ENCODE measurements around the gene RNPS1.

The RNPS1 gene

DNA sequence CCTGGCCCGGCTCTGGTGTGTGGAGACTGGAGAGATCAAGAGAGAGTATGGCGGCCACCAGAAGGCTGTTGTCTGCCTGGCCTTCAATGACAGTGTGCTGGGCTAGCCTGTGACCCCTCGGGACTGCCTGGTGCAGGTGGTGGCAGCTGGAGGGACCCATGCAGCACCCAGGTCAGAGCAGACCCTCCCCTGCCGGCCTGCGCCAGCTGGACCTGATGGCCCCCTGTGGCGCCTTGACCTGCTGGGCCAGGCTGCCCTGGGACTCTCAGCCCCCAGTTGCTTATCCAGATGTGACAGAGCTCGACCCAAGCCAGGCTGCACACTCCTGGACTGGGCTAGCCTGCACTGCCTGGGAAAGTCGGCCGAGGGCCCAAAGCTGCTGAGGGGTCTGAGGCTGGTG is 59.2 kb downstream of the RNPS1 start:
- TF ChIP-seq, protein P1, sequence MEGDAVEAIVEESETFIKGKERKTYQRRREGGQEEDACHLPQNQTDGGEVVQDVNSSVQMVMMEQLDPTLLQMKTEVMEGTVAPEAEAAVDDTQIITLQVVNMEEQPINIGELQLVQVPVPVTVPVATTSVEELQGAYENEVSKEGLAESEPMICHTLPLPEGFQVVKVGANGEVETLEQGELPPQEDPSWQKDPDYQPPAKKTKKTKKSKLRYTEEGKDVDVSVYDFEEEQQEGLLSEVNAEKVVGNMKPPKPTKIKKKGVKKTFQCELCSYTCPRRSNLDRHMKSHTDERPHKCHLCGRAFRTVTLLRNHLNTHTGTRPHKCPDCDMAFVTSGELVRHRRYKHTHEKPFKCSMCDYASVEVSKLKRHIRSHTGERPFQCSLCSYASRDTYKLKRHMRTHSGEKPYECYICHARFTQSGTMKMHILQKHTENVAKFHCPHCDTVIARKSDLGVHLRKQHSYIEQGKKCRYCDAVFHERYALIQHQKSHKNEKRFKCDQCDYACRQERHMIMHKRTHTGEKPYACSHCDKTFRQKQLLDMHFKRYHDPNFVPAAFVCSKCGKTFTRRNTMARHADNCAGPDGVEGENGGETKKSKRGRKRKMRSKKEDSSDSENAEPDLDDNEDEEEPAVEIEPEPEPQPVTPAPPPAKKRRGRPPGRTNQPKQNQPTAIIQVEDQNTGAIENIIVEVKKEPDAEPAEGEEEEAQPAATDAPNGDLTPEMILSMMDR (IDR thresholded peaks at IDR 0.05; ENCODE audit: low read depth, low read length): no peak
- no peak overlapping the region for H3K4me3 ChIP-seq (ENCODE audit: low read depth, low read length)

DNA sequence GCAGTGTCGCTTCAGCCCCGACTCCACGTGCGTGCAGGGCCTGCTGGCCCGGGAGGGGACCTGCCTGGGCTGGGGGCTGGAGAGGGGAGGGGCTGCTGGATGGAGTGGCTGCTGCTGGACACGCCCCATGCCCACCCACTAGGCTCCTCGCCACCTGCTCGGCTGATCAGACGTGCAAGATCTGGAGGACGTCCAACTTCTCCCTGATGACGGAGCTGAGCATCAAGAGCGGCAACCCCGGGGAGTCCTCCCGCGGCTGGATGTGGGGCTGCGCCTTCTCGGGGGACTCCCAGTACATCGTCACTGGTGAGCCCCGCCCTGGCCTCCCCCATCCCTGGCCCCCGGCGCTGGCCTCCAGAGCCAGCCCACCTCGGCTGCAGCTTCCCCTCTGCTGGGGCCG is 59.6 kb downstream of the RNPS1 start:
- TF ChIP-seq, protein P1 (IDR thresholded peaks at IDR 0.05; ENCODE audit: low read depth, low read length): no peak
- H3K4me3 ChIP-seq (ENCODE audit: low read depth, low read length): no peak overlapping the region

DNA sequence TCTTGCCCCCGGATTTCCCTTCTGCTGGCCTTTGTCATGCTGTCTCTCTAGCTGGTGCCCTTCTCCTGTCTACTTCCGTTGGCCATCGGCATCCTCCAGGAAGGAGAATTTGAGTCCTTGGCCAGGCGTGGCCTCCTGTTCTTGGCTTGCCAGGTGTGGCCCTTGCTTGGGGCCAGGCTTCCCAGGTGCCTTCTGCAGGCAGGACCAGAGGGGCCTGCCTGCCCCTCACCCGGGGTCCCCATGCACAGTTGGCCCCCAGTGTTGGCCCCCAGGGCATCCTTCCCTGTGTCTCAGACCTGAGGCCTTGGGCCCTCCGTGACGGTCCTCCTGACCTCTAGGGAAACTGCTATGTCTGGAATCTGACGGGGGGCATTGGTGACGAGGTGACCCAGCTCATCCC is 60.1 kb downstream of the RNPS1 start:
- H3K4me3 ChIP-seq (ENCODE audit: low read depth, low read length): no peak overlapping the region
- TF ChIP-seq, protein P1 (IDR thresholded peaks at IDR 0.05; ENCODE audit: low read depth, low read length): no peak

DNA sequence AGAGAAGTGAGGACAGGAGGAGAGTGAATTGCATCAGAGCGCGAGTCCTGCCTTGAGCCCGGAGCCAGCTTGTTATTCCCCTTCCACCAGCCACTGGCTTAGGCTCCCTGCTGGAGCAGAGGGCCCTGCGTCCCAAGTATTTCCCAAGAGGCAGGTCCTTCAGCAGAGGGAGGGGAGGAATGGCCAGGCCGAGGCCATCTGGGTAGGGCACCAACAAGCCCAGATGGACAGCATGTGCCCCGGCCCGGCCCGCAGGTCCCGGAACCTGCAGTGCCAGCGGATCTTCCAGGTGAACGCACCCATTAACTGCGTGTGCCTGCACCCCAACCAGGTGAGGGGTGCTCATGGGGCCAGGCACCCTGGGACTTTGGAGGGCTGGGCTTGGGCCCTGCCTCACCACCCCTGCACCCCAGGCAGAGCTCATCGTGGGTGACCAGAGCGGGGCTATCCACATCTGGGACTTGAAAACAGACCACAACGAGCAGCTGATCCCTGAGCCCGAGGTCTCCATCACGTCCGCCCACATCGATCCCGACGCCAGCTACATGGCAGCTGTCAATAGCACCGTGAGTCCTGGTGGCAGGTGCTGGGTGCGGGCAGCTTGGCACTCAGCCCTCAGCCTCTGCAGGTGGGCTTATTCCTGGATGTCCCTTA is 61.0 kb downstream of the RNPS1 start:
- no peak overlapping the region for H3K4me3 ChIP-seq (ENCODE audit: low read depth, low read length)
- TF ChIP-seq, protein P1 (IDR thresholded peaks at IDR 0.05; ENCODE audit: low read depth, low read length): no peak

DNA sequence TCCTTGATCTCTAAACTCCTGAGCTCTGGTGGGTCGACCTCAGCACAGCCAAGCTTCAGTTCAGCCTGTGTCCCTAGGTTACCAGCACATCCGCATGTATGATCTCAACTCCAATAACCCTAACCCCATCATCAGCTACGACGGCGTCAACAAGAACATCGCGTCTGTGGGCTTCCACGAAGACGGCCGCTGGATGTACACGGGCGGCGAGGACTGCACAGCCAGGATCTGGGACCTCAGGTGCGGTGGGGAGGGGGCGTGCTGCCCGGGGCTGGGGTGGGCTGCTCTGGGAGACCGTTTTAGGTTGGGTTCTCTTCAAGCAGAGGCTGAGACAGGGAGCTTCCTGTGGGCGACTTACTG is 61.5 kb downstream of the RNPS1 start:
- TF ChIP-seq, protein P1 (IDR thresholded peaks at IDR 0.05; ENCODE audit: low read depth, low read length): no peak
- peak overlapping the region; percentile 64 for H3K4me3 ChIP-seq (ENCODE audit: low read depth, low read length)

DNA sequence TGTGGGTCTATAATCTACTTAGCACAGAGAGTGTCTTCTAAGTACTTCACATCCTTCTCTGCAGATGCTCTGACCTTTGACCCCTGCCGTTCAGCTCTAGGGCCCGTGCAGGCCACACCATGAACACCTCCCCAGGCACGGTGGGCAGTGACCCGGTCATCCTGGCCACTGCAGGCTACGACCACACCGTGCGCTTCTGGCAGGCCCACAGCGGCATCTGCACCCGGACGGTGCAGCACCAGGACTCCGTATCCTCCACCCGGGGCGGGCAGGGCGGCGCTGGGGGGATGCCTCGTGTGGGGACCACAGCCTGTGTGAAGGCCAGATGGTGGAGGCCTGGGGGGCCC is 62.0 kb downstream of the RNPS1 start:
- TF ChIP-seq, protein P1 (IDR thresholded peaks at IDR 0.05; ENCODE audit: low read depth, low read length): no peak
- H3K4me3 ChIP-seq (ENCODE audit: low read depth, low read length): peak overlapping the region; percentile 64

DNA sequence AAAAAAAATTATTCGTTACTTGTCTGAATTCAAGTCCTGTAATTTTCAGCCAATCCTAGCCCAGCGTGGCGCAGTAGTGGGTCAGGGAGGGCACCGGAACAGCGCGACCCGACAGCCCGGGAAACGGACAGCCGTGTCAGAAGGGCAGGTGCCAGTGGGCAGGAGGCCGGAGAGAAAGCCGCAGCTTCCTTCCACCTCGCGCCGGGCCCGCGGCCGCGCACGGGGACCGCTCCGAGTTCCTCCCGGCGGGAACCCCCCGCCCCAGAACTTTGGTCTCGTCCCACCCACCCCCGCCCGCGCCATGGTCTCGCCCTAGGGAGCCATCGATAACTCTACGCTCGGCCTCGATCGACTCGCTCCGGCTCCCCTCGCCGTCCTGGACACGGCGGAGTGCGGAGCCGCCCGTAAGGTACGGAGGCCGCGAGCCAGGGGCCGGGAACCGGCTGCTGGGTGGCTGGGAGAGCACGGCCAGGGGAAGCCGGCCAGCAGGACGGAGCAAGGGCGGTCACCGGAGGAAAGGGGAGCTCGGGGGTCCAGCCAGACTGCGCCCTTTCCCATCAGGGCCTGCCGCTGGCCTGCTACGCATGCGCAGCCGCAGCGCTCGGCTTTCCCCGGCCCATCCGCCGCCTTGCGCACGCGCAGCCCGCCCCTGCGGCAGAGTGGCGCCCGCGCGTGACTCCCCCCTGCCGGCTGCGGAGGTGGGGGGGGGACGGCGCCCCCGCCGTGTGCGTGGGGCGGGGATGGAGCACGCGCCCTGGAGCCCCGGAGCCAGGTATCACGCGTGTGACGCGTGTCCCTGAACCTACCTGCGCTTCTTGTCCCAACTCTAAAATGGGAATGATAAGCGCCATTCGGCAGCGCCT is 62.6 kb downstream of the RNPS1 start, which contains the start of gene MLST8:
Gene MLST8, plus strand, starts transcription at position 351 of the 863 bp plus-strand sequence. CDS start 632 bp downstream, outside the sequence.
- TF ChIP-seq, protein P1 (IDR thresholded peaks at IDR 0.05; ENCODE audit: low read depth, low read length): peak; percentile 8; the same call in 1 of the 2 replicates
- H3K4me3 ChIP-seq (ENCODE audit: low read depth, low read length): peak within 1 kb of the TSS; percentile 64
